GM12891 (cell line): Measurements from ENCODE around the gene DLGAP1.
"Not testable (repeated sequence)": the region's sequence is repeated elsewhere in the genome, so short reads cannot be mapped to it uniquely, and the experiment has no call there.

Source experiments
- DNase-seq: peaks from one replicate; pipeline ENCODE4 v3.0.0; 2011; ENCODE audit warnings: low spot score; ENCODE audit not compliant: insufficient read length
- FAIRE-seq: peaks from 2 replicates; lab custom pipeline; 2011; peaks lifted over from hg19 to GRCh38; lab: Jason Lieb, UNC
- PAX5 ChIP-seq: IDR thresholded peaks from 2 replicates; pipeline ENCODE4 v1.6.1; 2011; ENCODE audit warnings: low read length, moderate library complexity, mild to moderate bottlenecking; ENCODE audit not compliant: insufficient read depth, severe bottlenecking
- POLR2A ChIP-seq: IDR thresholded peaks from 2 replicates; pipeline ENCODE4 v1.6.1; 2011; ENCODE audit warnings: low read depth, low read length, control low read depth
- POLR2AphosphoS5 ChIP-seq: IDR thresholded peaks from 2 replicates; pipeline ENCODE4 v1.6.1; 2011; ENCODE audit warnings: low read depth, low read length, control low read depth
- POU2F2 ChIP-seq: IDR thresholded peaks from 2 replicates; pipeline ENCODE4 v1.6.1; 2011; ENCODE audit warnings: low read depth, mild to moderate bottlenecking, control low read depth, low read length, moderate library complexity
- SPI1 ChIP-seq: IDR thresholded peaks from 2 replicates; pipeline ENCODE4 v1.6.1; 2011; ENCODE audit warnings: low read depth, low read length, control low read depth
- TAF1 ChIP-seq: IDR thresholded peaks from 2 replicates; pipeline ENCODE4 v1.6.1; 2011; ENCODE audit warnings: low read depth, low read length, control low read depth

DLGAP1 gene

DNA sequence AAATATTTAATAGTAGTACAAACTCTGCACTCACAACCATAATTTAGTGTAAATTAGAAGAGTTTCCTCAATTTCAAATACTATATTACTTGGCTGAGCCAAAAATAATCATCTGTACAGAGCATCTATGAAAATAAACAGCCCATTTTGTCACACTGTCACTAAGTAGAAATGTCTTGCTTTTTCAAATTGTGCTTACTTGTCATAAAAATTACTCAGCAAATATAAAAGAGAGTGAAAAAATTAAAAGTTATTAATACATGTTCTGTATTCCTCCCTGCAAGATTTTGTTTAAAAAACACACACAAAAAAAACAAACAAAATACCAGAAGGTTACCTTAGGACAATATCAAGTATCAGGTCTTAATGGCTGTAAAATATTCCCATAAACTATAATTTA, 155.7 kb downstream of the DLGAP1 start:
- FAIRE-seq, result no peak
- TF ChIP-seq SPI1 (no peak), POU2F2 (no peak), POLR2A (no peak), PAX5 (no peak), POLR2AphosphoS5 (no peak), TAF1 (no peak)
- no peak for DNase-seq

DNA sequence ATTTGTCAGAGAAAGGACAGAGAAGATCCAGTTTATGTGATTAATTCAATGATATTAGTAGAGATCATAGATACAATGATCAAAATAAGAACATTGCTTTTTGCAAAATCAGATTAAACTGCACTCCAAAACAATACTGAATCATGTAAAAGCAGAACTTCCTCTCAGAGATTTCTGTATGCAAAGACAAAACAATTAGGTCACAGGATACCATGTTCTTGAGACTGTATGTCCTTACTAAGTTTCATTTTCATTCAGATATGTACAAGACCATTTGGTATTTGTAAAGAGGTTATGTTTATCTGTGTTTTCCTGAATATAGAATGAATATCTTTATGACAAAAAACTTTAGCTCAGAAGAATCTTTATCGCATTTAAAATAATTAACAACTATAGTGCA, 161.8 kb downstream of the DLGAP1 start:
- FAIRE-seq (no peak), DNase-seq (no peak)
- TF ChIP-seq POLR2AphosphoS5, result no peak
- no peak for TF ChIP-seq POLR2A
- TF ChIP-seq POU2F2, result no peak
- TF ChIP-seq TAF1, result no peak
- TF ChIP-seq SPI1, result no peak
- no peak for TF ChIP-seq PAX5

DNA sequence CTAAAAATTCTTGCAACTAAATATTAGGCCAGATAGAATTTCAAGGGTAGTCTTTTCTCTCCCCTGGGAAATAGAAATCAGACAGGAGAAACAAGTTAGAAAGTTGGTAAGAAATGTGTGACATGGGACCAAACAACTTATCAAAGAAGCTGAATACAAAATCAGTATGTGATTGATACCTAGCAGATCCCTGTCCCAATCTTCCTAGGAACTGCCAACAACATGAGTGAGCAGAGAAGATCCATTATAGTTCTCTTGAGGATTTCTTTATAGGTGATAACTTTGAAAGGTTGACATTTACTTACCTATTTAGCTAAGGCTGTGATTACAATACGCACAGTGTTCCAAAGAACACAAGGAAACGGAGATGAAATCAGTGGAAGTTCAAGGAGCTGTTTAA, 162.4 kb downstream of the DLGAP1 start:
- TF ChIP-seq POLR2AphosphoS5, result no peak
- no peak for TF ChIP-seq POU2F2
- TF ChIP-seq SPI1, result no peak
- TF ChIP-seq POLR2A, result no peak
- no peak for TF ChIP-seq PAX5
- TF ChIP-seq TAF1, result no peak
- FAIRE-seq (no peak), DNase-seq (no peak)

DNA sequence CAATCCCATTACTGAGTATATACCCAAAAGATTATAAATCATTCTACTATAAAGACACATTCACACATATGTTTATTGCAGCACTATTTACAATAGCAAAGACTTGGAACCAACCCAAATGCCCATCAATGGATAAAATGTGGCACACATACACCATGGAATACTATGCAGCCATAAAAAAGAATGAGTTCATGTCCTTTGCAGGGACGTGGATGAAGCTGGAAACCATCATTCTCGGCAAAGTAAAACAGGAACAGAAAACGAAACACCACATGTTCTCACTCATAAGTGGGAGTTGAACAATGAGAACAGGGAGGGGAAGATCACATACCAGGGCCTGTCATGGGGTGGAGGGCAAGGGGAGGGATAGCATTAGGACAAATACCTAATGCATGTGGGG, 167.8 kb downstream of the DLGAP1 start:
- FAIRE-seq, DNase-seq: not testable (repeated sequence)

DNA sequence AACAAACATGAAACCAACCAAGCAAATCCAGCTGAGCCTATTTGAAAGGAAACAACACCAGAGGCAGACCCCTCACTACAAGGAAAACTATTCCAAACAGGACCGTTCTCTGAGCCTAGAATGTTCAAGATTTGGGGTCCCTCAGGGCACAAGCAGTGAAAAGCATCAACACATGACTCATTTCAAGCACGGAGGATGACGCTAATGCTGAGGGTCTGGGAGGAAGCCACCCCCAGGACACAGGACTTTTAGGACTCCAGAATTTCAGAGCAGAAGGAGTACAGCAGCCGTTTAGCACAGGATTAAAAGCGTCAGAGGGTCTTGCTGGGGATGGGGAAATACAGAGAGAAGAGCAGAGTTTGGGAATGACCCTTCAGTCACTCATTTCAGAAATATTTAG, 168.9 kb downstream of the DLGAP1 start:
- FAIRE-seq (no peak), DNase-seq (no peak)
- TF ChIP-seq PAX5, result no peak
- TF ChIP-seq POLR2AphosphoS5, result no peak
- TF ChIP-seq SPI1, result no peak
- no peak for TF ChIP-seq POLR2A
- no peak for TF ChIP-seq POU2F2
- no peak for TF ChIP-seq TAF1

DNA sequence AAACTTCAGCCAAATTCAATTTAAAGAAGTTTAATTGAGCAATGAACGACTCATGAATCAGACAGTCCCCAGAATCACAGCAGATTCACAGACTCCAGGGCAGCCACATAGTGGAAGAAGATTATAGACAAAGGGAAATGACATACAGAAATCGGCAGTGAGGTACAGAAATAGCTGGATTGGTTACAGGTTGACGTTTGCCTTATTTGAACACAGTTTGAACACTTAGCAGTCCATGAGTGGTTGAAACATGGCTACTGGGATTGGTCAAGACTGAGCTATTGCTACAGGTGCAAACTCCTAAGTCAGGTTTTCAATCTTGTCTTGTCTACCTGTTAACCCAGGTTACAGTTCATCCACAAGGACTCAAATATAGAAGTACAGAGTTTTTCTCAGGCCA, 169.6 kb downstream of the DLGAP1 start:
- FAIRE-seq (no peak), DNase-seq (no peak)
- TF ChIP-seq POU2F2 (no peak), SPI1 (no peak), POLR2A (no peak), POLR2AphosphoS5 (no peak), PAX5 (no peak), TAF1 (no peak)

DNA sequence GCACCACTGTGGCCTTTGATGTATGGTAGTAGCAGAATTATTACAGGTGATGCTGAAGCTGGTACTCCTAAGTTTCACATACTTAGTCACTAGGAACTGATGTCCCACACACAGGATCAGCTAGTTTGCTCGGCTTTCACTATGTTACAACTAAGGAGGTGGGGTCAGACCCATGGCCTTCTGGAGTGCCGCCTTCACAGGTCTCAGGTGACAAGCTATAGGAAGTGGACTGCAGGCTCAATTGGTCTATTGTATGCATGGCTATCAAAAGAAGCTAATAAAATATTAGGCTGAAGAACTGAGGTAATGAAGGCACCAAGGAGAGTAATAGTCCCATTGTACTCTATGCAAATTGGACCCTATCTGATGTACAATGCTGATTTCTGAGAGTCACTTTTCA, 170.6 kb downstream of the DLGAP1 start:
- TF ChIP-seq SPI1 (no peak), POU2F2 (no peak), POLR2A (no peak), PAX5 (no peak), TAF1 (no peak), POLR2AphosphoS5 (no peak)
- FAIRE-seq, result no peak
- no peak for DNase-seq

DNA sequence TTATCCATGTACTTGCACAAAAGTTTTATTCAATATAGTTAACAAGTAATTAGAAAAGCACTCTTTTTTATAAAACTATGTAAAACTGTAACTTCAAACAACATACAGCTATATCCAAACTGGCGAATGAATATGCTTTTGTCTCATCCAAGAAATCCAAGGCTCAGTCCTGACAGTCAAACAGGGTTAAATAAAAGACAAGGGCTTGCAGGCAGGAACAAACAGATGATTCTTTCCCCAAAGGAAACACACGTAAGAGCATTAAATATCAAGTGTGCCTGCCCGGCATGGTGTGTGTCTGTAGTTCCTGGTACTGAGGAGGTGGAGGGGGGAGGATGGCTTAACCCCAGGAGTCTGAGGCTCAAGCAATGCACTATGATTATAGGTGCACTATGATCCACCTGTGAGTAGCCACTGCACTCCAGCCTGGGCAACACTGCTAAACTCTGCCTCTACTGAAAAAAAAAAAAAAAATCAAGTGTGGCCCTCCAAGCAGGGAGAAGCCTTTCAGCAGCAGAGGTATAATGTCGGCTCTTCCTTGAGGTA, 171.3 kb downstream of the DLGAP1 start:
- DNase-seq (no peak), FAIRE-seq (no peak)
- no peak for TF ChIP-seq POLR2AphosphoS5
- TF ChIP-seq PAX5, result no peak
- TF ChIP-seq POLR2A, result no peak
- TF ChIP-seq SPI1, result no peak
- TF ChIP-seq POU2F2, result no peak
- TF ChIP-seq TAF1, result no peak

DNA sequence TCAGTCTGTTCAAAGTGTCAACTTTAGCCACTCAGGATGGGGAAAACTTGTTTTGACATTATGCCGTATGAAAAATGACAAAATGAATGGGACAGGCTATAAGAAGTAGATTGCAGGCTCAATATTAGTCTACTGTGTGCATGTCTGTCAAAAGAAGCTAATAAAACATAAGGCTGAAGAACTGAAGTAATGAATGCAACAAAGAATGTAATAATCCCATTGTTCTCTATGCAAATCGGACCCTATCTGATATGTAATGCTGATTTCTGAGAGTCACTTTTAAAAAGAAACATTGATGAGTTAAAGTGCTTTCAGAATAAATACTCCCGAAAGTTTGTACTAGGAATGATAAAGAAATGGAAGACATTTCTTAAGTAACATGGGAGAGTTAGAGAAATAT, 172.2 kb downstream of the DLGAP1 start:
- no peak for TF ChIP-seq POLR2A
- no peak for TF ChIP-seq POU2F2
- no peak for TF ChIP-seq TAF1
- TF ChIP-seq PAX5, result no peak
- no peak for TF ChIP-seq POLR2AphosphoS5
- TF ChIP-seq SPI1, result no peak
- DNase-seq (no peak), FAIRE-seq (no peak)

DNA sequence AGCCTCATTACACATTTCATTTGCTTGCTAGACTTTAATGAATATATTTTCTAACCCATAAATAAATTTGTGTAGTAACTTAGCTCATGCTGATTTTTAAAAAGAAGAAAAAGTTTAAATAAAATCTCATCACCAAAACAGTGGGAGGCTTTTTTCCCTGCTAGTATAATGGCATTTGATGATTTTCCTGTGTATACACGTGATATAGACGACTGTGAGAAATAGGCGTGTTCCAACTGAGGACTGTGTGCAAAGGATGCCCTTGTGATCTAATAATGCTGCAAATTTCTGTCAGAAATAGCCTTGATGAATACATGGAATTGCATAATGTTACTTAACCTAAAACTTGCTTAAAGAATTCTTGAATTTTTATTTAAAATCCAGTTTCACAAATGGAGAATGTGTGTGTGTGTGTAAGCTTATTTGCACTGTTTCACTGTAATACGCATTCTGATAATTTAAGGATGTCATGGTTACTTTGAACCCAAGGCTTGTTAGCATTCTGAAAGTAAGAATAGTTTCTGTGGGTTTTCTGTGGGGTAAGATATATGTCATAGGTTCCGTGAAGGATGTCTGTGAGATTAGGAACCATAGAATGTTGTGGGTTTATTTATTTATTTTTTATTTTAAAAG, 178.0 kb downstream of the DLGAP1 start:
- TF ChIP-seq POLR2A (no peak), SPI1 (no peak), PAX5 (no peak), POLR2AphosphoS5 (no peak), POU2F2 (no peak), TAF1 (no peak)
- DNase-seq (no peak), FAIRE-seq (no peak)

DNA sequence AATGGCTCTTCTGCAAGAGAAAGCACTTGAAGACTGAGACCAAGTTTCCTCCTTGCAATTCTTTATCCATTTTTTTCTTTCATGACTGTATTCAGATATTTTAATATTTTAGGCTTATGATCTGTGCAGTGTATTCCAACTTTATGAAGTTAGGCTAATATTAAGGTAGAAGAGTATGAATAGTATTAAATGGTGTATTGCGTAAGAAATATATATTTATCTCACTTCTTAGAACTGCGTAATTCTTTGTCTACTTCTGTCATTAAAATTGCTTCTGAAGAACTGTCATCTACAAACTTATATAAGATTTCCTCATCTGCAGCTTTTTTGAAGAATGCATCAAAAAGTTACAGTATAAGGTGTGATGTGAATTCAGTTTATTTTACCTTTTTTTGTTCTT, 183.2 kb downstream of the DLGAP1 start:
- no peak for TF ChIP-seq POLR2A
- no peak for TF ChIP-seq POLR2AphosphoS5
- FAIRE-seq (no peak), DNase-seq (no peak)
